Endometrium (tissue), 2 donors: ENCODE data around the gene ARHGAP15.
"Not testable (repeated sequence)": the region's sequence is repeated elsewhere in the genome, so short reads cannot be mapped to it uniquely, and the experiment has no call there.

Experiments
- FAIRE-seq: peaks from 2 replicates; lab custom pipeline; 2012; peaks lifted over from hg19 to GRCh38; lab: Jason Lieb, UNC
- donor health status: control.
- donor health status: control.

The ARHGAP15 gene

DNA sequence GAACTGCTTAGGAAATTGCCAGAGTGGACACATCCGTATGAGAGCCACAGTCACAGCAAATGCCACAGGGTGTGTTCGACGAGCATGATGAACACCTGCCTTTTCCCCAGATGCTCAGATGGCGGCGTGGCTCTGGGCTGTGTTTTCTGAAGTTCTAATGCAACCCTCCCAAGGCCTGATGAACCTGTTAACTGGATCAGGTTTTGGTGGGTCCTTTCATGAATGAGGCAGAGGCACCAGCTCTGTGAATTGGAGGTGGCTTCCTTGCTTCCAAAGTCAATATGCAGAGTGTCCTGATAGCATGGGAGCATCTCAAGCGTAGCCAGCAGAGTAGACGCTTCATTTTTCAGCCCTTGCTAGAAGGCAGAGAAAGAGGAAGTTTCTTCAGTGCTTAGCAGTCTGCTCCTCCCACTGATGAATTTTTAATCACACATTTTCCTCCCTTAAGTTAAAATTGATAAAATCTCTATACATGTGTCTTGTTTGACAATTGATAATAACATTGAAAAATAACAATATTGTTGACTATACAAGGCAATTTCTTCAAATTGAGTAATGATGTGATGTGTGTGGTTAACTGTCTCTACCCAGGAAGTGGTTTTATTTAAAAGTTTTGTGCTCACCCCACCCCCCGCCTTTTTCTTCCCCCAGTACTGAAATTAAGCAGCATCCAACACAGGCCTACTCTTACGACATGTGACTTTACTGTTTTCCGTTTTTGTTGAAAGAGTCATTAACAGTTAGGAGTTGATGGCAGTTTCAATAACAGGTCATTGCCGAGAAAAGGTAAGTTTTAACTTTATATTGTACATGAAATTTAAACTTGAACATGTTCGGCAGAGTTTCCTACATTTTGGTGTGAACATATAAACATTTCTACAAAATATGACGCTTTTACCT, at the start of gene ARHGAP15:
ARHGAP15 (plus strand) TSS at position 739 of the 900 bp plus-strand sequence.
- peak; percentile 8 for FAIRE-seq

- FAIRE-seq: no peak
These were observed 47.6 kb upstream of the ARHGAP15 start for GRCh38 chr2:143081616-143082015.

DNA sequence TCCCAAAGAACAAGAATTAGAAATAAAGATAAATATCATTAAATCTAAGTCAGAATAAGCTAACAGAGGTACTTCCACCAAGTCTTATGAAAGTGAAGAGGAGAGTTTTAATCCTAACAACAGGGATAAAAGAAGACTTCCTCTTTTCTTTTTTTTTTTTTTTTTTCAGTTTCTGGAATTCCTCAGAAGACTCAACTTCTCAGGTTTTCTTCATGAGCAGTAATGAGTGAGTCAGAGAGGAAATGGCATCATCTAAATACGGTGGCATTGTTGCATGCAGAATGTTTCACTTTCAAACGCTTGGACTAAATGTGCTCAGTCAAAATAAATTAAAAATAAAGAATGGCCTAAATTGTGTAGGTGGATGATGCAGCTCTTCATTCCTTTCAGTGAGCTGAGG, 45.6 kb upstream of the ARHGAP15 start:
- FAIRE-seq: no peak

DNA sequence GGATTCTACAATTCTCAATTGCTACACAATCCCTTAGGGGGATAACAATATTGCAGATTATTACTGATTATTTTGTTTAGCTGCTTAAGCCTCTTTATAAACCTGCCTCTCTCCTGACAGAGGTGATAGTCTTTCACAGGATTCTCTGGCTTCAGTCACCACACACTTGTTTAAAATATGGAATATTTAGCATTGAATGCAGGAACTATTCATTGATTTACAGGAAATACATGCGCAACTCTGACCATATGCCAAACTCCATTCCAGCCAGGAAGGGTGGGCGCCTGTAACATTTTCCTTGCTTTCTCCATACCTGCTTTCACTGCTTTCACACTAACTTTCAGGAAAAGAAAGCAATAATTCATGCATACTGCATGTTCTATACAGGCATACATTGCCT, 44.8 kb upstream of the ARHGAP15 start:
- no peak for FAIRE-seq

GRCh38 chr2:143085125-143085784, 44.0 kb upstream of the ARHGAP15 start:
- FAIRE-seq: no peak

GRCh38 chr2:143087033-143087432, 42.2 kb upstream of the ARHGAP15 start:
- FAIRE-seq: no peak

DNA sequence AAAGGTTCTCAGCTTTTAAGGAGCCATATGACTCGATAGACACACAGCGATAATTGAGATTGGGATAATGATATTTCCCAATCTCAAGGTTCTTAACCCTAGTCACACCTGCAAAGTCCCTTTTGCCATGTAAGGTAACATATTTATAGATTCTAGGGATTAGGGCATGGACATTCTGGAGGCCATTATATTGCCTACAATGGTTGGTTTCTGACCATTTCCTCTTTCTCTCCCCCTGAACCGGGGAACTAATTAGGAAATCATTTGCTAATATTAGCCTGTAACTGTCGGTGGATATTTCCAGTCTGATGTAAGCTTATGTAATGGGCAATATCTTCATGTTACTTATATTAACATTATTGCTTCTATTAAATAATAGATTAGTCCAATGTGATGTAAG, 40.8 kb upstream of the ARHGAP15 start:
- FAIRE-seq: no peak

DNA sequence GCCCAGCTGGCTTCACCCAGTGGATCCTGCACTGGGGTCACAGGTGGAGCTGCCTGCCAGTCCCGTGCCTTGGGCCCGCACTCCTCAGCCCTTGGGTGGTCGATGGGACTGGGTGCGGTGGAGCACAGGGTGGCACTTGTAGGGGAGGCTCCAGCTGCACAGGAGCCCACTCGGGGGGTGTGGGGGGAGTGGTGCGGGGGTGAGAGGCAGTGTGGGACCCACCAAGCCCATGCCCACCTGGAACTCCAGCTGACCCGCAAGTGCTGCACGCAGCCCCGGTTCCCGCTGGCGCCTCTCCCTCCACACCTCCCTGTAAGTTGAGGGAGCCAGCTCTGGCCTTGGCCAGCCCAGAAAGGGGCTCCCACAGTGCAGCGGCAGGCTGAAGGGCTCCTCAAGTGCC, 39.7 kb upstream of the ARHGAP15 start:
- FAIRE-seq: not testable (repeated sequence)

DNA sequence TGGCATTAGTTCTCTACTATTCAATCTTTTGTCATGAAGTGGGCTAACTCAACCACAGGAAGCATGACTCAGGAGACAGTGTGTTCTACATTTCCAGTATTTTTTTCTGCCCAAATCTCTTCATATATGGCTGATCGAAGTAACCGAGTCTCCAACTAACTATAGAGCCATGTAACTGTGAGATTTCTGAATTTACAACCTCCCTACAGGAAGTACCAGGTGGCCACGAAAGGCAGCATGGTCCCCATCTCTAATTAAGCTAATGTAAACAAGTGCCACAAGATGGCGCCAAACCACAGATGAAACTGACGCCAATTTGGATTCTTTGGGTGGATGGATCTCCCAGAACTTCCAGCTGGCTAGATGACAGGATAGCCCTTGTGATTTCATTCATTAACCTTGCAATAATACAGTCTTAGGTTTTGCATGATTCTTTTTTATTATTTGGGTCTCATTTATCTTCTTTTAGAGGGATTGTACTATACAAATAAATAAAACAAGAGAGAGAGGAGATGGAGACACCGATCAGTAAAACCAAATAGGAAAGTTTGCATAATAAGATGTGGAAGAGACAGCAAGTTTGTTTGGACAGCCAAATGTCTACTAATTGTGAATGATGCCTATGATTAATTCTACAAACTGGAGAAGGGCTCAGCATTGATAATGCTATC, 18.3 kb upstream of the ARHGAP15 start:
- peak; percentile 86 for FAIRE-seq

- no peak for FAIRE-seq
These were observed 12.0 kb upstream of the ARHGAP15 start for GRCh38 chr2:143117225-143117624.

GRCh38 chr2:143121079-143121478, 8.1 kb upstream of the ARHGAP15 start:
- no peak for FAIRE-seq

DNA sequence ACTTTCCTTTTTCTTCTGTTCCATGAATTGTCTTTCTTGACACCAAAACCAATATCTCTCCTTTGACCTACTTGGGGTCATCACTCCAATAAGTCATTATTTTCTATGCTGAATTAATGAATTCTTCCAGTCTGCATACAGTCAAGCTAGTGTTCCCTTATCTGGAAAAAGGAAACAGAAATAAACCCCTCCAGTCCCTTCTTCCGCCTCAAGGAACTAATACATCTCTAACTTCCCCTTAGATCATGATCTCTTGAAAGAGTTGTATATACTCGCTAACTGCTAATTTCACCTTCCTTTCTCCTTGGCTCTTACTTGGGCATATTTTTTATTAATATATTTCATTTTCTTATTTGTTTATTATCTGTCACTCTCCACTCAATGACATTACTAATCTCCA, 7.3 kb upstream of the ARHGAP15 start:
- no peak for FAIRE-seq

GRCh38 chr2:143123911-143124310, 5.3 kb upstream of the ARHGAP15 start:
- no peak for FAIRE-seq

DNA sequence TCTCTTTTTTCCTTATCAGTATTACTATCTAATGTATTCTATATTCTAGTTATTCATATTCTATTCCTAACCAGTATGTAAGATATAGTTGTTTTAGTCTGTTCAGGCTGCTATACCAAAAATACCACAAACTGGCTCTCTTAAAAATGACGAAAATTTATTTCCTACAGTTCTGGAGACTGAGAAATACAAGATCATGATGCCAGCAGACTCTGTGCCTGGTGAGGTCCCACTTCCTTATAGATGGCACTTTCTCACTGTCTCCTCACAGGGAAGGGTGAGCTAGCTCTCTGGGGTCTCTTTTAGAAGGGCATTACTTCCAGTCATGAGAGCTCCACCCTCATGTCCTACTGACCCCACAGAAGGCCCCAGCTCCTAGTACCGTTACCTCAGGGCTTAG, 4.8 kb upstream of the ARHGAP15 start:
- no peak for FAIRE-seq

- peak; percentile 23 for FAIRE-seq
These were observed 3.5 kb upstream of the ARHGAP15 start for GRCh38 chr2:143125717-143126116.

DNA sequence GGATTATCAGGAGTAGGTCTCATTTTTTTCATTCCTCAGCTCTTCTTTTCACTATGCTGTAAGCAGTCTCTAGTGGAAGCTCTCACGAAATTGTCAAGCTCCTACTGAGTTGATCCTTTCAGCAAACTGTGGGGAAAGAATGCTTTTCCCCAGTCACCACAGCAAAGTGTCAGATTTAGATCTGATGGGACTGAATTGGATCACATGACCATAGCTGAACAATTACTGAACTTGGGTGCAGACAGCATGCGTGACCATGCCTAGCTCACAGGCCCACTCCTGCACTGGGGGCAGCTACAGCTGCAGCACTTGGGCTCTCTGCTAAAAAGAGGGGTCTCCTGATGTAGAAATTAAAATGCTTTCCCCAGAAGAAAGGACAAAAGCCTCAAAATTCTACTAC, 3.1 kb downstream of the ARHGAP15 start:
- no peak for FAIRE-seq

DNA sequence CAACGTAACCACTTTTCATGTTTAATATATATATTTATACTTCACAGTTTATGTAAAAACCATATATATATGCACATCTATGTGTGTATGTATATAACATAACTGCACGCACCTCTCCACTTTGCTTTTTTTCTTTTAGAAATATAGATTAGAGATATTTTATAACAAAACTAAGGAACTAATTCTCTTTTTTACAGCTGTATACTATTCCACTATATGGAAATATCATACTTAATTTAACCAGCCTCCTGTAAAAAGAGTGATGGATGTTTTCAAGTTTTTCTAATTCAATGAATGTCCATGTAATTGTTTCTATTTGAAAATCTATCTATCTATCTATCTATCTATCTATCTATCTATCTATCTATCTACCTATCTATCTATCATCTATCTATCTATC, 4.6 kb downstream of the ARHGAP15 start:
- no peak for FAIRE-seq

DNA sequence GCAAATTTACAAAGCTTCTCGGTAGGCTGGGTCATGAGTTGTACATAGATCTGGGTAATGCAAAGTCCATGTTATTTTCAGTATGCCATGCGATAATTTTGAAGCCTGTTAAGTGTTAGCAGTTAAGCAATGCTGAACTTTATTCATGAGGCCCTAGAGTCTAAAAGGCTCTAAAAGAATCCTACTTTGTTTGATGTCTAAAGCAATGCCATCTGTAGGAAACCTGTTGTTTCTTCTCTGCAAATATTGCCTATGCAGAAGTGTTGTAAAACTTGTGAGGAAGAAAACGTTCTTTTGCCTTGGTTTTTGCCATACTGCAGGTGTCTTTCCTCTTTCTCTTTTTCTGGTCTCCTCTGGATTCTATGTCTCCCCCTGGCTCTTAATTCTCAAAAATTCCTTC, 9.1 kb downstream of the ARHGAP15 start:
- FAIRE-seq: no peak

DNA sequence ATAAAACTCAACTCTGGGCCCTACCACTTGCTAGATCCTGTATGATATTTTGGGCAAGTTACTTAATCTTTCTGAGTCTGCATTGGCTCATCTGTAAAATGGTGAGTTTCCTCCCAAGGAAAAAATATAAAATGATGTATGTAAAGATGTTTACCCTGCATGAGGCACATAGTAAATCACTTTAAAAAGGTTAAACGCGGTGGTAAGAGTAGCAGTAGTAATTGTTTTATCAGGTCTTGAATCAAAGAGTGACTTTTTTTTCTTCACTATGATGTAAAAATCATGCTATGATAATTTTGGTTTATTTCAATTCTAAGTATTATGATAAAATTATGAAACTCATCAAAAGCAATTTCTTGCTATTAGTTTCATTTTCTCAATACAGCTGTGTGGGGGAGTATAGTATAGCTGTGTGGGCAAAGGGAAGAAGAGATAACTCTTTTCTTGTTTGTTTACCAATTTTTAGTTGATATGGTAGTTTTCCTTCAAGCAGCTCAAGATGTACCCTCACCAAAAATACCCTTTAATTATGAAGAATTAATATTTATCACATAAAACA, 10.7 kb downstream of the ARHGAP15 start:
- FAIRE-seq: no peak

DNA sequence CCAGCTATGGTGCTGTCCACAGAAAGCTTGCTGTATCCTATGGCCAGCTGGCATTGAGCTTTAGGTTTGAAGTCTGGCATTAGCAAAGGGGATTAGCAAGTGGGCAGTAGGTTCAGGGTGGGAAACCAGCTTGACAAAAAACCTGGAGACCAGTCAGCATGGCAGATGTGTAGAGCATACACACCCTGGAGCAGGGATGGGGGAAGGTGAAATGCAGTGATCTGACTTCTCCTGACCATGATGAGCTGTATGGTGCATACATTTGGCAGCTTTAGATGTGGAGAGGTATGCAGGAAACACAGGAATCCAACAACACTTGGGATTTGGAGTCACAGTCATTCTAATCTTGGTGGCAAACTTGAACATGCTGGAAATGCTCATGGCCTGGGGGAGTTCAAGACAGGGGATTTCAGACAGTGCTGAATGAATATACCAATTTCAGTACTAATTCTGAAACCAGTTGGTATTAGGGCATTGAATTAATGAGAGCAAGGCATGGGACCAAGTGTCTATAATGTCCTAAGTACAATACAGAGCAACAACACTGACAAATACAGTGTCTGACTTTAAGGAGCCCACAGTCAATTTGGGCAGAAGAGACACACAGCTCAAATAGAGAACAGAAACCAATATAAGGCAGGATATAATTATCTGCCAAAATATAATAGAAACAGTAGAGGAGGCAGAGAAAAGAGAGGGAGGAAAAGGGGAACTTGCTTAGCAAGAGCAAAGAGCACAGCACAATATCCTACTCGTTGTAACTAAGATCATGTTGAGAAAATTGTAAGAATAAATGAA, 11.8 kb downstream of the ARHGAP15 start:
- FAIRE-seq: no peak

DNA sequence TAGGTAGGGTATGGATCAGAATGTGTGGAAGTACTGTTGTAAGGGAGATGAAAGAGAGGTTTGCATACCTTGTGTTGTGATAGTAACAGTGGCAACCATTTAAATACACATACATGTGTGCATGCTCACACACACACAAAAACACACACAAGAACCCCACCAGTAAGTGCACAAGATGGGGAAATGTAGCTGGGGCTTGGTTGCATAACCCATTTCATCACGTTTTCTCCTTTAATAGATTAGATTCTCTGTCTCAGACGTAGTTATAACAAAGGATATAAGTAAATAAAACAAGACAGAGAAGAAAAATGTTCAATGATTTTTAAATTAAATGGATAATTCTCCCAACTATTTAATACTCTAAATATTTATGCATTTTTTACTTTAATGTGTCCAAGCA, 13.4 kb downstream of the ARHGAP15 start:
- no peak for FAIRE-seq
